Activated T-helper 1 cell treated with anti-CD3 and anti-CD28 coated beads, Interleukin-12 subunit alpha, Interleukin-12 subunit beta, Interleukin-2, Interleukin-4 antibody, amounts not matched to agents 30 ng/mL and 10 ng/mL and 1 ng/mL, durations not matched to agents 14 hours and 24 hours and 36 hours (primary cell): ENCODE results near the gene NEUROD2. TPM values are rescaled to one million over a fixed set of nuclear protein-coding genes. Genes with fewer than 3 reads are reported as not detected.

Experiments
- DNase-seq: peaks from one replicate; pipeline ENCODE4 v3.0.0; 2021; ENCODE audit warnings: low spot score
- H3K27ac Mint-ChIP-seq: one replicate; pipeline ENCODE4 v1.8.0; 2021; ENCODE audit warnings: mild to moderate bottlenecking, mixed read lengths
- H3K27me3 Mint-ChIP-seq: one replicate; pipeline ENCODE4 v1.8.0; 2022; ENCODE audit warnings: mild to moderate bottlenecking, moderate library complexity, mixed read lengths; ENCODE audit not compliant: insufficient read depth
- H3K36me3 Mint-ChIP-seq: one replicate; pipeline ENCODE4 v1.8.0; 2021; ENCODE audit warnings: low read depth, mixed read lengths
- H3K4me1 Mint-ChIP-seq: one replicate; pipeline ENCODE4 v1.8.0; 2021; ENCODE audit warnings: low read depth, mixed read lengths
- H3K4me3 Mint-ChIP-seq: one replicate; pipeline ENCODE4 v1.8.0; 2021; ENCODE audit warnings: mild to moderate bottlenecking, moderate library complexity, mixed read lengths
- H3K9me3 Mint-ChIP-seq: one replicate; pipeline ENCODE4 v1.8.0; 2021; ENCODE audit warnings: mixed read lengths
- intact Hi-C: fragments of 100-400 bp; cut with micrococcal nuclease; formaldehyde crosslinking; loops from one replicate; pipeline ENCODE4 v1.15.1; 2024
- total RNA-seq: library from RNA; stranded (reverse); gene quantifications from 2 replicates; pipeline ENCODE4 v1.2.3, GENCODE V29; 2022

The NEUROD2 gene
- total RNA-seq, 1 donor from 2014 or later = not detected

DNA sequence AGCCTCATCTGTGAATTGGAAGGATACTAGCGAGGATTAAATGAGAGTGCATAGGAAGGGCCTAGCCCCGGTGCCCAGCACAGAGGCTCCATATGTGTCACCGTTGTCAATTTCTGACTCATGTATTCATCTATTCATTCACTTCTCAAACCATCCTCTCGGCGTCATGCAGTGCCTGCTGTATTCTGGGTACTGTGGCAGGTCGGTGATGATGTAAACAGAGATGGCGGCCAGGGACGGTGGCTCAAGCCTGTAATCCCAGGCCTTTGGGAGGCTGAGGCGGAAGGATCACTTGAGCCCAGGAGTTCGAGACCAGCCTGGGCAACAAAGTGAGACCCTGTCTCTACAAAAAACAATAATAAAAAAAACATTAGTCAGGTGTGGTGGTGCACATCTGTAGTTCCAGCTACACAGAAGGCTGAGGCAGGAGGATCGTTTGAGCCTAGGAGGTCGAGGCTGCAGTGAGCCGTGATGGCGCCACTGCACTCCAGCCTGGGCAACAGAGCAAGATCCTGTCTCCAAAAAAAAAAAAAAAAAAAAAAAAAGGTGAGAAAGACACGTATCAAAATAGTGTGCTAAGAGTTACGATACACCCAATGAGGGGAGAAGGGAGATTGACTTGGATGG lies 14.8 kb upstream of the NEUROD2 start:
- H3K4me1 Mint-ChIP-seq = peaks cover 27% of the 10 kb centered on the region

GRCh38 chr17:39621523-39622379 lies 14.0 kb upstream of the NEUROD2 start:
- intact Hi-C loops = loop anchor here (1.0 to 10.0 kb wide), 8 partner anchors 32 to 417 kb away; partner anchors contain the start of genes MIEN1, PNMT, PSMD3 and RPL19
- Mint-ChIP-seq H3K4me1 (peaks cover 27% of the 10 kb centered on the region), H3K4me3 (peak overlapping the region; percentile 68), H3K27ac (peak overlapping the region; percentile 62), H3K9me3 (no peaks in the 10 kb centered on the region), H3K36me3 (no peaks in the 10 kb centered on the region), H3K27me3 (peaks cover 62% of the 10 kb centered on the region)
- peak; percentile 86 for DNase-seq

More for the DNA sequence above, 14.8 kb upstream of the NEUROD2 start:
- peak overlapping the region; percentile 62 for H3K27ac Mint-ChIP-seq
- peaks cover 56% of the 10 kb centered on the region for H3K27me3 Mint-ChIP-seq
- intact Hi-C loops = loop anchor here (1.0 to 10.0 kb wide), 10 partner anchors 12 to 418 kb away; partner anchors contain the start of genes MIEN1, PNMT, PSMD3 and RPL19
- no peaks in the 10 kb centered on the region for H3K9me3 Mint-ChIP-seq
- H3K4me3 Mint-ChIP-seq = peak overlapping the region; percentile 68
- H3K36me3 Mint-ChIP-seq = no peaks in the 10 kb centered on the region
- peak; percentile 8 for DNase-seq

- H3K27me3 Mint-ChIP-seq = peaks cover 63% of the 10 kb centered on the region
- H3K9me3 Mint-ChIP-seq = no peaks in the 10 kb centered on the region
- H3K4me3 Mint-ChIP-seq = no peak overlapping the region
- H3K36me3 Mint-ChIP-seq = no peaks in the 10 kb centered on the region
- peaks cover 22% of the 10 kb centered on the region for H3K4me1 Mint-ChIP-seq
- intact Hi-C loops = loop anchor here (10.0 kb wide), 1 partner anchor 415 kb away; the partner anchor contains the start of gene RPL19
- no peak overlapping the region for H3K27ac Mint-ChIP-seq
- no peak for DNase-seq
Observed at GRCh38 chr17:39619786-39620101, 12.0 kb upstream of the NEUROD2 start.

GRCh38 chr17:39618956-39619785 lies 11.5 kb upstream of the NEUROD2 start:
- Mint-ChIP-seq H3K9me3 (no peaks in the 10 kb centered on the region), H3K27ac (no peak overlapping the region), H3K4me3 (no peak overlapping the region), H3K36me3 (no peaks in the 10 kb centered on the region), H3K4me1 (peaks cover 22% of the 10 kb centered on the region), H3K27me3 (peaks cover 63% of the 10 kb centered on the region)
- DNase-seq = no peak
- intact Hi-C loops = loop anchor here (1.0 kb wide), 1 partner anchor 361 kb away; the partner anchor contains the start of gene PSMD3

DNA sequence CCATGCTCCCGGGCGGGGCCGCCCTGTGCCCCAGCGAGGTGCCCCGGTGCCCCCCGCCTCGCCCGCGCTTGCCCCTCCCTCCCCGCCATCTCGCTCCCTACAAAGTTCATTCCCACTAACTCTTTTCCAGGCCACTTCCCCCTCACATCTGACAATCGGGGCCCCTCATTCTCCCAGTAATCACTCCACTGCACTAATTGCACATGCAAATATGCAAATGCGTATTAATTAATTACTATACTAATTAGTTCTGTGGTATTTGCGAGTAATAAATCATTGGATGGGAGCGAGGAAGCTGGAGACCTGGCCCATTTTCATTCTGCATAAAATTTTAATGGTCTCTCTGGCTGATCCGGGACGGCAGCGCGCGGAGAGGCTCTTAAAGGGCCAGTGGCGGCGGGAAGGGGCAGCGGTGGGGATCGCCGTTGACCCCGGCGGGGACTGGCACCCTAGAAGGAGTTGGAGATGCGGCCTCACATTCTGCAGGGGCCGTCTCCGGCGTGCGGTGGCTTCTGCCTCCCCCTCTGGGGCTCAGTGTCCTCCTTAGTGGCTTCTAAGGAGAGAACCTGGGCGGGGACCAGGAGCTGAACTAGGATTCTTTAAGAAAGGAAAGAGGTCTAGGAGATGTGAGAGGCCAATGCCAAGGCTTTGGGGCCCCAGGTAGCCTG lies 10.7 kb upstream of the NEUROD2 start:
- peak overlapping the region; percentile 72 for H3K4me3 Mint-ChIP-seq
- no peak for DNase-seq
- H3K27me3 Mint-ChIP-seq = peaks cover 65% of the 10 kb centered on the region
- H3K9me3 Mint-ChIP-seq = no peaks in the 10 kb centered on the region
- no peaks in the 10 kb centered on the region for H3K36me3 Mint-ChIP-seq
- peaks cover 16% of the 10 kb centered on the region for H3K4me1 Mint-ChIP-seq
- H3K27ac Mint-ChIP-seq = no peak overlapping the region
- intact Hi-C loops = loop anchor here (1.0 kb wide), 1 partner anchor 362 kb away; the partner anchor contains the start of gene PSMD3

GRCh38 chr17:39617446-39618245 lies 9.9 kb upstream of the NEUROD2 start:
- H3K27ac Mint-ChIP-seq = no peak overlapping the region

GRCh38 chr17:39617100-39617445 lies 9.4 kb upstream of the NEUROD2 start:
- Mint-ChIP-seq H3K36me3 (no peaks in the 10 kb centered on the region), H3K27me3 (peaks cover 69% of the 10 kb centered on the region), H3K9me3 (no peaks in the 10 kb centered on the region), H3K4me3 (peak overlapping the region; percentile 53), H3K27ac (no peak overlapping the region), H3K4me1 (peaks cover 4% of the 10 kb centered on the region)
- no peak for DNase-seq
- intact Hi-C loops = no loop called here

More at GRCh38 chr17:39617446-39618245, 9.9 kb upstream of the NEUROD2 start:
- H3K4me1 Mint-ChIP-seq = peaks cover 10% of the 10 kb centered on the region
- H3K4me3 Mint-ChIP-seq = peak overlapping the region; percentile 72
- intact Hi-C loops = loop anchor here (1.0 kb wide), 1 partner anchor 363 kb away; the partner anchor contains the start of gene PSMD3
- H3K36me3 Mint-ChIP-seq = no peaks in the 10 kb centered on the region
- no peak for DNase-seq
- no peaks in the 10 kb centered on the region for H3K9me3 Mint-ChIP-seq
- peaks cover 70% of the 10 kb centered on the region for H3K27me3 Mint-ChIP-seq

DNA sequence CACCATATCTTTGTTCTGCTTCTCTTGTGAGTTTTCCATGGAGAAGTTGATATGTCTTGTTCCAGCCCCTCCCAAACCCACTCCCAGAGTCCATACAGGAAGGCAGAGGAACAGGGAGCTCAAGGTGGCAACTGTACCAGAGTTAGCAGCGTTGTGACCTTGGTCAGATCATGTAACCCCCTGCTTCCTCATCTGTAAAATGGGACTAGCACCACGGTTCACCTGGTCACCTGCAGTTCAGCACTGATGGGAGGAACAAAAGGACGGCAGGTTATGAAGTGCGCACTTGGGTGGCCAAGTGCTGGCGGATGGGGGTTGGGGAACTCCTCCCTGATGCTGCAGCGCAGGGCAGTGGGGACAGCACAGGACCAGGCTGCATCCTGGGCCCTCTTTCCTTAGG lies 7.7 kb upstream of the NEUROD2 start:
- Mint-ChIP-seq H3K27ac (no peak overlapping the region), H3K4me1 (no peaks in the 10 kb centered on the region), H3K4me3 (no peak overlapping the region), H3K36me3 (no peaks in the 10 kb centered on the region), H3K9me3 (no peaks in the 10 kb centered on the region), H3K27me3 (peaks cover 67% of the 10 kb centered on the region)
- no peak for DNase-seq
- intact Hi-C loops = no loop called here

- intact Hi-C loops = no loop called here
- H3K36me3 Mint-ChIP-seq = no peaks in the 10 kb centered on the region
- no peak overlapping the region for H3K4me3 Mint-ChIP-seq
- H3K27ac Mint-ChIP-seq = no peak overlapping the region
- peaks cover 66% of the 10 kb centered on the region for H3K27me3 Mint-ChIP-seq
- H3K9me3 Mint-ChIP-seq = no peaks in the 10 kb centered on the region
- no peaks in the 10 kb centered on the region for H3K4me1 Mint-ChIP-seq
- no peak for DNase-seq
Observed at GRCh38 chr17:39614545-39615157, 6.9 kb upstream of the NEUROD2 start.

DNA sequence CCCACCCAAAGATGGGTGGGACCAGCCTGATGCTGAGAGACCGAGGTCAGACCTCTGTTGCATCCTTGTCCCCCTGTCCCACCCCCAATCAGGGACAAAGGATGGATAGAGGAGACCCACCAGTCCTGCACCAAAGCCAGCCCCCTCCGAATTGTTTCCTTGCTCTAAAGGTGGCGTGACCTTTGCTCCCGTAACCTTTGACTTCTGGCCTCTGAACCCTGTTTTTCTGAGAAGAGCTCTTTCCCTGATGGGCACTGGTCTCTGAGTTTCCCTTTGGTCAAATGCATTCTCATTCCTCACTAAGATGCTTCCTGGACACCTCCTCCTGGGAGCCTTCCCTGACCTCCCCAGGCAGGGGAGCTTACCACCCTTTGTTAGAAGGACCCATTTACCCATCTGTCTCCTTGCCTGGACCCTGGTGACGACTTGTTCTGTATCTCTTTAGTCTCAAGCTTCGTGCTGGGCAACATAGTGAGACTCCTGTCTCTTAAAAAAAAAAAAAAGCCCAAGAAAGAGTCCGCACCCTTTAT lies 5.3 kb upstream of the NEUROD2 start:
- Mint-ChIP-seq H3K9me3 (no peaks in the 10 kb centered on the region), H3K36me3 (no peaks in the 10 kb centered on the region), H3K4me3 (no peak overlapping the region), H3K27ac (no peak overlapping the region), H3K27me3 (peaks cover 63% of the 10 kb centered on the region), H3K4me1 (no peaks in the 10 kb centered on the region)
- no peak for DNase-seq
- intact Hi-C loops = no loop called here

DNA sequence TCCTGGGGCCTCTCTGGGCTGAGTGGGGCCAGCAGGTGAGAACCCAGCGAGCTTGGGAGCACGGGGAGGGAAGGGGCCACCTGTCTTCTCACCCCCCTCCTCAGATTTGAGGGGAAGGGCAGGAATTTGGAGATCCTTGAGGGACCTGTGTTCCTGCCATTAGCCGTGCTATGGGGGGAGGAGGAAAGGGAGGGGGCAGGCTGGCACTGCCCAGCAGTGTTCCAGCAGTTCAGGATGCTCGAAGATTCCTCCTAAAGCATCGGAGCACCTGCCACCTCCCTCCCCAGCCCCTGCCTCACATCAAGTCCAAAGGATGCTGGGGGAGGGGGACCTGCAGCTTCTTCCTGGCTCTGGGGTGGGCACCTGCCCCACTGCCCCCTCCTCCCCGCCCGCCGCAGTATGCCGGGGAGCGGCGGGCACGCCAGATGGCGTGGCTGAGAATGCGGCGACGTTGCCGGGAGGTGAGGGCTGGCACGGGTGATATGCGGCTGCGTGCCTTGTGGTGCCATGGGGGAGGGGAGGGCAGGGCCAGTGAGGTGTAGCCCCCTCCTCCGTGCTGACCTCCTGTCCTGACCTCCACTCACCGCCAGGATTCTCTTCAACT lies 4.7 kb upstream of the NEUROD2 start:
- Mint-ChIP-seq H3K4me3 (no peak overlapping the region), H3K9me3 (no peaks in the 10 kb centered on the region), H3K27me3 (peaks cover 65% of the 10 kb centered on the region), H3K36me3 (no peaks in the 10 kb centered on the region), H3K4me1 (no peaks in the 10 kb centered on the region), H3K27ac (no peak overlapping the region)
- DNase-seq = no peak
- intact Hi-C loops = no loop called here
